Left lung (tissue), 10 donors: Measurements from ENCODE around the gene ZNF546. TPM values are rescaled to one million over a fixed set of nuclear protein-coding genes. Genes with fewer than 3 reads are reported as not detected.

ENCODE experiments used
- ATAC-seq: fragments of 200-7000 bp; cut with Tn5 transposase; one replicate; pipeline ENCODE4 v1.9.1; 2020; ENCODE audit warnings: moderate library complexity
- DNase-seq, 4 donors: peaks; one replicate each; pipeline ENCODE4 v3.0.0-alpha.2; 2013 to 2020
- H3K27ac ChIP-seq, 2 donors: fragments of 200-600 bp; sonication (generic) in 1 of 2; one replicate each; pipeline versions ENCODE4 v1.5.0 to v1.8.0; 2020 to 2021
- H3K27me3 ChIP-seq, 2 donors: fragments of 200-600 bp; sonication (generic) in 1 of 2; one replicate each; pipeline versions ENCODE4 v1.5.0 to v1.8.0; 2020 to 2021
- H3K36me3 ChIP-seq, 2 donors: fragments of 200-600 bp; sonication (generic) in 1 of 2; one replicate each; pipeline versions ENCODE4 v1.5.0 to v1.8.0; 2020 to 2021
- H3K4me1 ChIP-seq, 2 donors: fragments of 200-600 bp; one replicate each; pipeline ENCODE4 v1.8.0; 2021
- H3K4me3 ChIP-seq, 2 donors: fragments of 200-600 bp; sonication (generic) in 1 of 2; one replicate each; pipeline versions ENCODE4 v1.5.0 to v1.8.0; 2020 to 2021; ENCODE audit warnings: mild to moderate bottlenecking in 1 of 2
- H3K9me3 ChIP-seq, 2 donors: fragments of 200-600 bp; sonication (generic) in 1 of 2; one replicate each; pipeline versions ENCODE4 v1.5.0 to v1.8.0; 2020 to 2021
- intact Hi-C, 2 donors: fragments of 100-400 bp; cut with DNase I; formaldehyde crosslinking; loops; one replicate each; pipeline versions ENCODE4 v1.11.2 to v1.14.2; 2022
- polyA plus RNA-seq, 6 donors: library from polyadenylated mRNA; unstranded; fragments of 120-200 nt; gene quantifications; one replicate each; pipeline ENCODE4 v1.2.1, GENCODE V29; 2013; ENCODE audit not compliant: insufficient read length in 6 of 6
- total RNA-seq, 2 donors: library from RNA; stranded (reverse); fragmentation: NEBNext Ultra II Directional; extraction: Animal tissue kit (Norgen Biotek cat#: 25700); gene quantifications; one replicate each; pipeline ENCODE4 v1.2.1, GENCODE V29; 2021
- TF ChIP-seq, protein P1 (sequence below), 2 donors: fragments of 200-600 bp; sonication (generic) in 1 of 2; IDR thresholded peaks; one replicate each; pipeline versions ENCODE4 v1.5.0 to v1.8.0; 2021; ENCODE audit warnings: antibody characterized with exemption in 2 of 2
- donor health status: DM: no; HTN: yes; CAD: no.
- donor health status: DM: no; HTN: no; CAD: no.

The ZNF546 gene
- total and polyA plus RNA-seq, 8 donors: 5.1 to 10.7 (median 8.8) TPM

DNA sequence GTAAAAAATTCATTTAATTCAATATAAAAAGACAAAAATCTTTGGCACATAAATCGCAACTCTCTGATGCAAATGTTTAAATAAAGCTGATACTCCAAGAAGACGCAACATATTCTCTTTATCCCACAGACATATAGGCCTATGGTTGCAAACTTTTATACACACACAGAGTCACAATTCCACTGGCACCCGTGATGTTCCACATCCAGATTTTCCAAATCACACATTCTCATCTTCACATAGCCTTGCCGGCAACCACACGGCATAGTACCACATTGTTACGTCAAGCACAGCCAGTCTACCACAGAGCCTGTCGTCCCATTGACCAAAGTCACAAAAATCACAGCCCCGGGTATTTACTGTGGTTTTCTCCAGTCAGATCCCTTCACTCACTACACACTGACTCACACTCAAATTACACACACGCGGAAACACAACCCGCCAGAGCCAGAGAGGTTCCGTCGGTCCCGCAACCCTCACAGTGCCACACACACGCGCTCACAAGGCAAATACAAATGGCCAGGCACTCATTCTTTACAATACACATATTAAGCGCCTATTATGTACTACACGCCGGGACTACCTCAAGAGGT is 546 bp upstream of the ZNF546 start:
- H3K4me3 ChIP-seq: peak overlapping the region; percentile 47 to 69
- H3K36me3 ChIP-seq: no peaks in the 10 kb centered on the region
- H3K27ac ChIP-seq: peak overlapping the region; percentile 82 to 84
- no peaks in the 10 kb centered on the region for H3K27me3 ChIP-seq
- peak in 1 of 4 donors; percentile 26 for DNase-seq
- H3K4me1 ChIP-seq: peaks cover 12 to 13% of the 10 kb centered on the region in 2 donors
- ATAC-seq: peak; percentile 59
- TF ChIP-seq, protein P1, sequence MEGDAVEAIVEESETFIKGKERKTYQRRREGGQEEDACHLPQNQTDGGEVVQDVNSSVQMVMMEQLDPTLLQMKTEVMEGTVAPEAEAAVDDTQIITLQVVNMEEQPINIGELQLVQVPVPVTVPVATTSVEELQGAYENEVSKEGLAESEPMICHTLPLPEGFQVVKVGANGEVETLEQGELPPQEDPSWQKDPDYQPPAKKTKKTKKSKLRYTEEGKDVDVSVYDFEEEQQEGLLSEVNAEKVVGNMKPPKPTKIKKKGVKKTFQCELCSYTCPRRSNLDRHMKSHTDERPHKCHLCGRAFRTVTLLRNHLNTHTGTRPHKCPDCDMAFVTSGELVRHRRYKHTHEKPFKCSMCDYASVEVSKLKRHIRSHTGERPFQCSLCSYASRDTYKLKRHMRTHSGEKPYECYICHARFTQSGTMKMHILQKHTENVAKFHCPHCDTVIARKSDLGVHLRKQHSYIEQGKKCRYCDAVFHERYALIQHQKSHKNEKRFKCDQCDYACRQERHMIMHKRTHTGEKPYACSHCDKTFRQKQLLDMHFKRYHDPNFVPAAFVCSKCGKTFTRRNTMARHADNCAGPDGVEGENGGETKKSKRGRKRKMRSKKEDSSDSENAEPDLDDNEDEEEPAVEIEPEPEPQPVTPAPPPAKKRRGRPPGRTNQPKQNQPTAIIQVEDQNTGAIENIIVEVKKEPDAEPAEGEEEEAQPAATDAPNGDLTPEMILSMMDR (IDR thresholded peaks at IDR 0.05): no peak
- intact Hi-C loops: no loop called here
- peaks cover 0 to 4% of the 10 kb centered on the region in 2 donors for H3K9me3 ChIP-seq

DNA sequence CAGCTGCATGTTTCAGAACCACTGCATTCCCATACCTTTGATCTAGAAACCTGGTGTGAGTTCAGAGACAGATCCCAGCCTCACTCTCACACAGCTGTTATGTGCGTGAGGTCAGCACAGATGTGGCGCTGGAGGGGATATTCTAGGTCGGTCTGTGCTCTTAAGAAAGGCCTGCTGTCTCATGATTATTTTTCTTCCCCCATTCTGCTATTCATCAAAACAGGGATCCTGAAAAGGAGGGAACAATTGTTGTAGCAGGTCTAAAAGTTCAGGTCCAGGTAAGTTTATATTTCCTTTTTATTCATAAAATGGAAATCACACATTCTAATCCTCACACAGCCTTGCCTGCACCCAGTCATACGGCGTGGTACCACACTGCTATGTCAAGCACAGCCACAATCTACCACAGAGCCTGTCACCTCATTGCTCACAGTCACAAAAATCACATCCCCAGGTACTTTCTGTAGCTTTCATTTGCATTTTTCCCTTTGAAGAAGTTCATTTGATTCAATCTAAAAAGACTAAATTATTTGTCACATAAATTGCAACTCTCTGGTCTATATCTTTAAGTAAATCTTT is 867 bp downstream of the ZNF546 start:
- H3K27me3 ChIP-seq: no peaks in the 10 kb centered on the region
- intact Hi-C loops: no loop called here
- TF ChIP-seq, protein P1 (IDR thresholded peaks at IDR 0.05): no peak
- peaks cover 12 to 13% of the 10 kb centered on the region in 2 donors for H3K4me1 ChIP-seq
- peaks cover 0 to 4% of the 10 kb centered on the region in 2 donors for H3K9me3 ChIP-seq
- peak; percentile 2 for ATAC-seq
- peak overlapping the region; percentile 47 to 69 for H3K4me3 ChIP-seq
- peak overlapping the region in 1 of 2 donors; percentile 82 for H3K27ac ChIP-seq
- DNase-seq: no peak
- no peaks in the 10 kb centered on the region for H3K36me3 ChIP-seq

DNA sequence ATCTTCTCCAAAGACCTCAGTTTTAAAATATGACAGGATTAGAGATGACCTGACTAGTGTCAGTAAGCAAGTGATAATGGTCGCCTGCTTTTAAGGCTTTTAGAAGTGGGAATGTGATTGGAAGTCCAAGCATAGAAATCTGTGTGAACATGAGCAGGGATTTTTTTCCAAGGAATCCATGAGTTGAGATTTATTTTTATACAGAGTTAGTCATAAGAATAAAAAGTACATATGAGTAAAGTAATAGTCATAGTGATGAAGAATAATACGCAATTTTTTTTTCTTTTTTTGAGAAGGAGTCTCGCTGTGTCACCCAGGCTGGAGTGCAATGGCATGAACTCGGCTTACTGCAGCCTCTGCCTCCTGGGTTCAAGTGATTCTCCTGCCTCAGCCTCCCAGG is 1.6 kb downstream of the ZNF546 start:
- TF ChIP-seq, protein P1 (IDR thresholded peaks at IDR 0.05): no peak
- Histone ChIP-seq H3K9me3 (peaks cover 0 to 3% of the 10 kb centered on the region in 2 donors), H3K4me3 (no peak overlapping the region), H3K4me1 (peaks cover 12 to 13% of the 10 kb centered on the region in 2 donors), H3K36me3 (no peaks in the 10 kb centered on the region), H3K27me3 (no peaks in the 10 kb centered on the region), H3K27ac (no peak overlapping the region)
- intact Hi-C loops: no loop called here
- ATAC-seq: no peak
- no peak for DNase-seq

DNA sequence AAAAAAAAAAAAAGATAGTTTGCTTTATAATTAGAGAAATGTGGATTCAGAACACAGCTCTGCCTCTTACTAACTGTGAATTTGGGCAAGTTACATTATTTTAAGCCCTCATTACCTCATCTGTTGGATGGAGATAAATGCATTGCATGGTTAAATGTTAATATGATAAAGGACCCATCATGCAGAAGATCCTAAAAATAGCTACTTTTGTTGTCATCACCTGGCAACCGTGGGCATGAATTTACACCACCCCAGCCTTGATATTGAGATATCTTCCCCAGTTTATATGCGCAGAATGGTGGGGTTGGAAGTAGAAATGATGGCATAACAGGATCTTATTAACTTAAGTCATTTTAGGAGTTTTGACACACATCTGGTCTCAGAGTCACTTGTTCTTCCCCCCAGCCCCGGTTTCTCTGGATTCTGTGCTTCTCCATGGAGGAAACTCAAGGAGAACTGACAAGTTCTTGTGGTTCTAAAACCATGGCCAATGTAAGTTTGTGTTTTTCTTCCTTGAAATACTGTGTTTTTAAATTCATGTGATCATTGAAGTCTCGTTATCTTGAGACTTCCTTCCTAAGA is 8.9 kb downstream of the ZNF546 start:
- Histone ChIP-seq H3K4me3 (no peak overlapping the region), H3K27ac (no peak overlapping the region), H3K9me3 (peaks cover 0 to 20% of the 10 kb centered on the region in 2 donors), H3K36me3 (peaks cover 0 to 37% of the 10 kb centered on the region in 2 donors), H3K27me3 (no peaks in the 10 kb centered on the region), H3K4me1 (no peaks in the 10 kb centered on the region)
- intact Hi-C loops: no loop called here
- TF ChIP-seq, protein P1 (IDR thresholded peaks at IDR 0.05): no peak
- no peak for ATAC-seq
- DNase-seq: no peak

DNA sequence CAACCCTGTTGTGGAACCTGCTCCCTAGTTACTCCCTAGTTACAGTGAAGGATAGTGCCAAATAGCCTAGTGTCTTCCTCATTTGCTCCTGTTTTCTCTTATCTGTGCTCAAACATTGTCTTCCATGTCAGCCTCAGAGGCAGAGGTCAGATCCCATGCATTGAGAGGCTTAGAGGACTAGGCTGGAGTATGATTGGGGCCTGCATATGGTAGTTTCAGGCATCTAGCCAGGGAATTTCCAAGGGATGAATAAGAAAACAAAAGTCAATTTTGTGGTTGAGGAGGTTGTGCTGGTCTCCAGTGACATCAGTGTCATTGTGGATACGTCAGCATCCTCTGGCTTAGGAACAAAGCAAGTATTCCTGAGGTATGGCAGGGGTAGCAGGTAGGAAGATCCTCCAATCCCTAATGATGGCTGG is 9.4 kb downstream of the ZNF546 start:
- Histone ChIP-seq H3K27me3 (no peaks in the 10 kb centered on the region), H3K4me1 (no peaks in the 10 kb centered on the region), H3K27ac (no peak overlapping the region), H3K9me3 (peaks cover 0 to 24% of the 10 kb centered on the region in 2 donors), H3K36me3 (peaks cover 0 to 42% of the 10 kb centered on the region in 2 donors), H3K4me3 (no peak overlapping the region)
- TF ChIP-seq, protein P1 (IDR thresholded peaks at IDR 0.05): no peak
- ATAC-seq (no peak), DNase-seq (no peak)
- intact Hi-C loops: no loop called here
